GM18508 (cell line): ENCODE data around the gene TNFRSF18.

ENCODE experiments used
- ATAC-seq: cut with Tn5 transposase; IDR thresholded peaks from one replicate; pipeline ENCODE4 v1.9.1; 2021; ENCODE audit warnings: moderate number of reproducible peaks; ENCODE audit not compliant: insufficient read depth, unreplicated experiment

TNFRSF18 gene

DNA sequence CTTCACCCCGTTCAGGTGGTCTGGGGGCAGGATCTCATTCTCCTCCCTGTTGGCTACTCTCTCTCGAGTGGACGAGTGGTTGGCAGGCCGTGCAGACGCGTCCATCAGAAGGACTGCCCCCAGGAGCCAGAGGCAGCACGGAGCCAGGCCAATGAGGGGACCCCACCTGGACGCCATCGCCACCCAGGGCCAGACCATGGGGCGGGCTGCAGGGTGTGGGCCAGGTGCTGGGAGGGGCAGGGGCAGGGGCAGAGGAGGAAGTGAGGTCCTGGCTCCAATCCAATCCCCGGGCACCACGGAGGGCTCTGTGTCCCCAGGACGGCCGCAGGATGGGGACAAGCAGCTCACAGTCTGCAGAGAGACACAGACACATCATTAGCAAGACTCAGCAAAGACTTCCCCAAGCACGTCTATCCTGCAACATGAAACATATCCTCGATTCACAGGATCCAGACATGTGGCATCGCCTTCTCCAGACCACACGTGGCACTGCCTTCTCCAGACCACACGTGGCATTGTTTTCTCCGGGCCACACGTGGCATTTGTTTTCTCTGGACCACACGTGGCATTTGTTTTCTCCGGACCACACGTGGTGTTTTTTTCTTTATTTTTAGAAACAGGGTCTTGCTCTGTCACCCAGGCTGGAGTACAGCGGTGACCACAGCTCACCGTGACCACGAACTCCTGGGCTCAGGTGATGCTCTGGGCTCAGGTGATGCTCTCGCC lies 22.4 kb upstream of the TNFRSF18 start:
- ATAC-seq, result no peak

GRCh38 chr1:1228187-1228586 lies 21.8 kb upstream of the TNFRSF18 start:
- no peak for ATAC-seq

DNA sequence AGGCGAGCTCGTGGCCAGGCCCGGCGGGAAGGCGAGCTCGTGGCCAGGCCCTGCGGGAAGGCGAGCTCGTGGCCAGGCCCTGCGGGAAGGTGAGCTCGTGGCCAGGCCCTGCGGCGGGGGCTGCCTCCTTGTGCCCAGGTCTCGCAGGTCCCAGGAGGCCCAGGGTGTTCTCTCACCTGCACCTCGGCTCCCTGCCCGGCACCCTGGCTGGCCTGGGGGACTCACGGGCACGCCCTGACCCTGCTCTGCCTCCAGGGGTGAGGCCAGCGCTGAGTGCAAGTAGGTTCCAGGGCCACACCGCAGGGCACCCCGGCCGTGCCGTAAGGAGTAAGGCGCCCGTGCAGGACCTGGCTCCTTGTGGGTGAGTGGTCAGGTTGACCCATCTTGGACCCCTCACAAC lies 21.0 kb upstream of the TNFRSF18 start:
- ATAC-seq, result no peak

DNA sequence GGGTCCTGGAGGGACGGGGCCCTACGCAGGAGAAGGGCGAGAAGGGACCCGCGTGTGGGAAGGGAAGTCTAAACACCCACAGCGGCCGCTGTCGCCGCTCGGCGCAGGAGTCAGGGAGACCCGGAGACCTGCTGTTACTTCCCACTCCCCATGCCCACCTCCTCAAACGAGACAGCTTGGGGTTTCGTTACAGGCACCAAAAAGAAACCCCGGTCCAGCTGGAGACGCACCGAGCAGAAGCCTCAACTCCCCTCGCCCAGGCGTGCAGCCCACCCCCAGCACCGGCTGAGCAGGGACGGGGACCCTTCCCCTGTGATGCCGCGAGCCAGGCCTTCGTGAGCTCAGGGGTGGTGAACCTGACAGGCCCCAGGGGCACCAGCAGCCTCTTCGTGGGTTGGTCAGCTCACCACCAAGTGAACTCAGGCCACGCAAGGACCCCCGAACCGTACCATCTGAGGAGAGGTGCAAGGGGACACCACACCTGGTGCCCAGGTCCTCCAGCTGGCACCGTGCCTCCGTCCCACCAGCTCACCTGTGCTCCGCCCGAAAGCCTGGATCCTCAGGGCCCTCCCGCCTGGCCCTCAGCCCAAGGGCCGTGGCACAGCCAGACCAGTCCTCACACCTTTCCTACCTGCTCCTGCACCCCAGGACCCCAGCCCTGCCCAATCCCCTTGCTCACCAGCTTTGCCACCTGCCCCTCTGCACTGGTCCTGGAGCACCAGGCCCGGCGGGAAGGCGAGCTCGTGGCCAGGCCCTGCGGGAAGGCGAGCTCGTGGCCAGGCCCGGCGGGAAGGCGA lies 20.4 kb upstream of the TNFRSF18 start:
- ATAC-seq, result no peak

- ATAC-seq, result no peak
These were observed 19.5 kb upstream of the TNFRSF18 start for GRCh38 chr1:1225913-1226312.

DNA sequence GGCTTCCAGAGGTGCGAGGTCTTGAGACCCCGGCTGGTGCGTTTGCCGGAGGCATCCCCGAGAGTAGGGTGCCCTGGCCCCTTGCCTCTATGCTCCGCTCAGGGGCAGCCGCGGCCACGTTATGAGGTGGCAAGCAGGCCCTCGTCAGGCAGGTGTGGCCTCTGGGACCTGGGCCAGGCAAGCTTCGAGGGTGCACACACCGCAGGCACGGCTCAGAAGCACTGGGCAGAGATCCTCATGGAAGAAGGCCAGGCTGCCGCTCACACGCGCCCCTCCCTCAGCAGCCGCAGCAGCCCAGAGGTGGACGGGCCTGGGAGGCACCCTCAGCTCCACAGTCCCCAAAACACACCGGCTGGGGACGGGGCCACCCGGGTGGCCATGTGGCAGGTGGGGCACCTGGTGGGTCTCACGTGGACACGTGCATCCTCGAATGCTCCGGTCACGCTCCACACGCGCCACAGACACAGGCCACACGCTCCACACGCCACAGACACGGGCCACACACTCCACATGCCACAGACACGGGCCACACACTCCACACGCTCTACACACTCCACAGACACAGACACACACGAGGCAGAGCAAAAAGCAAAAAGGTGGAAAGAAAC lies 18.9 kb upstream of the TNFRSF18 start:
- no peak for ATAC-seq

DNA sequence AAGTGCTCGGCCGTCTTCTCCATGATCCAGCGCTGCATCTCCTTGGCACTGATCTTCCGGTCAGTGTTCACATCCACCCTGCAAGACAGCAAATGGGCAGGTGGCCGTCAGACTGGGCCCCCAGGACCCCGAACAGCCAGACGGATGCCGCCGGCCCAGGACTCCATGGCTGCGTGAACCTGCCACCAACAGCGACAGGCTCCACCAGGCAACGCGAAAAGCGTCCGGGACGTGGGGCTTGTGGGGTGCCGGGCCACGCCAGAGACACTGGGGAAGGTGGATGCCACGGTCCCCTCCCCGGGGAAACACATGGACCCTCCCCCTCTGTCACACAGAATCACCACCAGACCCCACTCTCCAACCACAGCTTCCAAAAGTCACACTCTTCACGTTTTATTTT lies 17.5 kb upstream of the TNFRSF18 start:
- ATAC-seq, result no peak

GRCh38 chr1:1223321-1223720 lies 16.9 kb upstream of the TNFRSF18 start:
- no peak for ATAC-seq

- ATAC-seq, result no peak
These were observed 16.3 kb upstream of the TNFRSF18 start for GRCh38 chr1:1222575-1223225.

- ATAC-seq, result no peak
These were observed 15.6 kb upstream of the TNFRSF18 start for GRCh38 chr1:1221887-1222574.

GRCh38 chr1:1220197-1220596 lies 13.8 kb upstream of the TNFRSF18 start:
- ATAC-seq, result no peak

DNA sequence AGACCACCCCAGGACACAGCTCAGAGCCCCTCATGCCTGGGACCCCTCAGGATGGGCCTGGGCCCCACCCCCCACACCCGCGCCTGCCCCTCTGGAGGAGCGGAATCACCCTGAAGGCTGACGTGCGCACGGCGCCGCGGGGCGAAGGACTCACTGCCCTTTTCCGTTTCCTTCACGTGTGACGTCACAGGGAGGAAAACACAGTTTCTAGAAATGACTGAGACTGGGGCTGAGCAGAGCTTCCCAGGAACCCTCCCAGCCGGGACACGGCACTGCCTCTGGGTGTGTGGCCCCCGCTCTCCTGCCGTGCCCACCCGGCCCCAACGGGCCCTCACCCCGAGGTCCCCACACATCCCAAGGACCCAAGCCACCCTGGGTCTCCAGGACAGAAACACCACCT lies 12.9 kb upstream of the TNFRSF18 start:
- no peak for ATAC-seq

DNA sequence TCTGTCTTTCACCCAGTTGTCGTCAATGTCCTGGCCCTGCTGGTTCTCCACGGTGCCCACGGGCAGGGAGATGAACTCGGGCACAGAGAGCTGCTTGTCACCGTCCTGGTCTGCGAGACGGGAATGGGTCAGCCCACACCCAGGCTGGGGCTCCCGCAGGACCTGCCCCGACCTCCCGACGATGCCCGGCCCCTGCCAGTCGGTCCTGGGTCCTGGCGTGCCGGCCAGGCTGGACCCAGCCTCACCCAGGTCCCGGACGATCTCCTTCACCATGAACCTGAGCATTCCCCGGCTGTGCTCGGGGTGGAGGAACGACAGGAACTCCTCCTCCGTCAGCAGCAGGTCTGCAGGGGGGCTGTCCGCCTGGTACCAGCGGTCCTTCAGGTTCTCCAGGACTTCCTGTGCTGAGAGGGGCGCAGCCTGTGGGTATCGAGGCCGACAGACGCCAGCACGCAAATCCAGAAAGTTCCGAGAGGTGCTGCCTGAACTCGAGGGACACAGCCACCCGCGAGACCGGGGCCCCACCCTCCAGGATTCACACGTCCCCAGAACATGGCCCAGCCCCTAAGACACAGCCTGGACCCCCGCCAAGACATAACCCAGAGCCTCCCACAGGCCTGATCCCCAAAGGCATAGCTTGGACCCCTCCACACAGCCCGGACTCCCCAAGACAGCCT lies 12.3 kb upstream of the TNFRSF18 start:
- no peak for ATAC-seq

GRCh38 chr1:1217621-1218523 lies 11.5 kb upstream of the TNFRSF18 start:
- no peak for ATAC-seq

- no peak for ATAC-seq
These were observed 10.6 kb upstream of the TNFRSF18 start for GRCh38 chr1:1216770-1217620.

DNA sequence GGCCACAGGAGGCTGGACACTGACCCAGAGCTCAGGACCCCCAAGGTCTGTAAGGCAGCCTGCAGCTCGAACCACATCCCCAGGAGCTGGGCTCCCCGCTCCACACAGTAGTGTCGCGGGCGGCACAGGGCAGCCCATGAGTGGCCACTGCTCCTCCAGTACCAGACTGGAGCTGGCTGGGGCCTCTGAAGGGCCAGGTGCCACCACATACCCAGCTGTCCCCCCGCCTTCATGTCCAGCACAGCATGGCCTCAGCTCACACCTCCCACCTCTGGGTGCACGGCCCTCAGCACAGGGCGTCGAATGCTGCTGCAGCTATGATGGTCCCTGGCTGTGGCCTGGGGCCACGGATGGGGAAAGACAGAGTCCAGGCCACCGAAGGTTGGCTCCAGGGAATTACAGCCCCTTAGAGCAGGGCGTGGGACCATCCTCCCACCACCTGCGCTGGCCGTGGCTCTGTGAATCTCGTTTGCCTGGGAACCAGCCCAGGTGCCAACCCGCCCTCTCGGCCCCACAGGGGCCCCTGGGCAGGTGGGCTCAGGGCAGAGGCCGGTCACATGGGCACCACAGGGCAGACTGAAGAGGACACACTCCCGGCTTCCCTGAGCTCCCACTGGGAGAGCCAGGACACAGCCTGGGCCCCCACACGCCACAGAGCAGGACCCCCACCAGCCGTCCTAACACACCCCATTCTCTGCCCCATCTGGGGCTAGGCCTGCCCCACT lies 9.7 kb upstream of the TNFRSF18 start:
- ATAC-seq, result no peak

DNA sequence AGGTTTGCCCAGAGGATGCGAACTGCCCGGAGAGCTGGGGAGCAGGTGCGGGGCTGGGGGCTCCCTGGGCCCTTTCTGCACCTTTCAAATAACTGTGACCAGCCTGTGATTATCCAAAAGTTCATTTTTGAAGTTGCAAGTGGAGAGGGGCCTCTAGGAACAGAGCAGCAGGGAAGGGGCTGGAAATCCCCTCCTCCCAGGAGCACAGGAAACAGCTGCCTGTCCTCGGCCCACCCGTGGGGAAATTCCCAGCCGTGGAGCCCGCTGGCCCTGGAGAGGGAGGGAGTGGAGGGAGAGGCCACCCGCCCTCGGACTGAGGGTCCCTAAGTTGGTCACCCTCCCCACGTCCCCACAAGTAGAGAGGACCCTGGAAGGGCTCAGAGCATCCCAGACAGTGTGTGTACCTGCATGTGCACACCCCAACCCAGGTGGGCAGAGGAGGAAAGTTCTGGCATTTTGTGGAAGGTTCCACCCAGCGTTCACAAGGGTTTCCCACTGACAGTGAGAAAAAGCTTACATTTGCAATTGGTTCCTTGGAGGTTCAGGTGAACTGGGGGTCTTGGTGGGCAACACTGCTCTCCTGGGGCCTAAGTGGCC lies 8.8 kb upstream of the TNFRSF18 start:
- no peak for ATAC-seq
